ENCODE measurements around the gene EXTL1.

Gene EXTL1

DNA sequence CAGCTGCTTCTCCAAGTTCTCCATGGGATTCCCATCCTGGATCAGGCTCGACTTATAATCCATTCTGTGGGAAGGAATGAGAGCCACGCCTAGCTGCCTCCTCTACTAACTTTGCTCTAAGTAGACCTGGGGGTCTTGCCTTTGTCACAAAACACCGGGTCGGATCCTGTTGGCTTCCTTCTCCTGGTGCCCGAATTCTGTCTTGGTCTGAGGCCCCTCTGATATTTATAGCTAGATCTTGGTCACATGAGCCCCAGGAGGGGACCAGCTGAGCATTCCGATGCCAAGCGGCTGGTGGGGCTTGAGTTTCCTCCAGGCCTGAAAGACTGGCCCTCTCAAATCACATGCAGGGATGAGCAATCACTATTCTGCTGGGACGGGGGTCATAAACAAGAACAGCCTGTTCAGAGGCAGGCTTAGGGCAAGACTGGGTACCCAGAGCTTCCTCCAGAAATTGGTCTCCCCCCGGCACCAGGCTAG is 45.9 kb downstream of the EXTL1 start, which contains the start of gene TRIM63:
TSS of gene TRIM63 (minus strand) at position 199 of the 480 bp plus-strand sequence. CDS start at position 63, 136 bp downstream.
- DNase-seq (ENCODE audit: low read depth, low spot score) = no peak

DNA sequence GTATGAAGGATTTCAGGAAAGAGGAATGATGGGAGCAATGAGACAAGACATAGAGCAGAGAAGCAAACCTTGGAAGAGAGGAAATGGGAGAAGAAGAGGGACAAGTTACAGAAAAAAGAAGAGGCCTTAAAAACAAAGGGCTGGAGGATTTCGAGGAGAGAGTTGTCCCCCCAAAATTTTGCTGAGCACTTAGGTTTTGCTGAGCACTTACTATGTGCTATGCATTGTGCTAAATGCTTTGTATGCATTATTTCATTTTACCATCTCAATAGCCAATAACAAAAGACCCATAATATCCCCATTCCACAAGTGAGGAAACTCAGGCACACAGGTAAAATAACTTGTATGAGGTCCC is 48.3 kb downstream of the EXTL1 start:
- DNase-seq (ENCODE audit: low read depth, low spot score) = no peak

DNA sequence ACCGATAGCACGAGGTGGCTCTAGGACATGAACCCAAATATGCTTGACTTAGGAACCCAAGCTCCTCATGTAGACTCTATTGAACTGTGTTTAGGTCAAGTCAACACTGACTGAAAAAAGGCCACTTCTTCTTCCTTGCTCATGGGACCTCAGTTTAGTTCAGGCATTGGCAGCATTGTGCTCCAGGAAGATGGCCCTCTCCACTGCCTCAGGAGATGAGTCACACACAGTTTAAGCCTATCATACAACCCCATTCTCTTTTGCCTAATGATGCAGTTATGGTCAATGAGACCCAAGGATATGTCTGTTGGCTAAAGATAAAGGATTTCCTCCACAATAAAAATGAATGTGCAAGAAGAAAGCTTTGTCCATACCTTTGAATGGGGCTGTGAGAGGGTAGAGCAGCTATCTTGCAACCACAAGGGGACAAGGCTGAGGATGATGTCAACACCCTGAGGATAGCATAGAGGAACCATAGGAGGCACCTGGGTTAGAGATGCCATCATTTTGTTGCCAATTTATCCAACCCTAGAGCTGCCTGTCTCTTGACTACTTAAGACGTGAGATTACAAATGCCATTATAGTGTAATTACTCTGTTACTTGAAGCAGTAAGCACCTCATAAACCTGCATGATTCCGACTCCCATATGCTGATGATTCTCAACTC is 48.9 kb downstream of the EXTL1 start:
- no peak for DNase-seq (ENCODE audit: low read depth, low spot score)

DNA sequence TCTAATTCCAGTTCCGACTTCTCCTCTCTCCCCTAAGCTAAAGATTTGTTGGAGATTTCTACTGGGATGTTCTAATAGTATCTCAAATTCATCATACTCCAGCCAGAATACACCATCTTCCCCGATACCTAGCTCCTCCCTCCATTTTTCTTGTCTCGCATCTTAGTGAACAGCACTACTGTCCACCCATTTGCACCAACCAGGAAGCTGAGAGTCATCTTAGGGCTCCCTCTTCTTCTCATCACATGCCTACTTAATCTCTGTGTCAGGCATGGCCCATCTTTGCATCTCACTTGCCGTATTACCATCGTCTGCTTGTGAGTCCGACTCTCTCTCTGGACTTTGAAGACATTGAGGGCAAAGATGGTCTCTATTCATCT is 49.4 kb downstream of the EXTL1 start:
- DNase-seq (ENCODE audit: low read depth, low spot score) = no peak

DNA sequence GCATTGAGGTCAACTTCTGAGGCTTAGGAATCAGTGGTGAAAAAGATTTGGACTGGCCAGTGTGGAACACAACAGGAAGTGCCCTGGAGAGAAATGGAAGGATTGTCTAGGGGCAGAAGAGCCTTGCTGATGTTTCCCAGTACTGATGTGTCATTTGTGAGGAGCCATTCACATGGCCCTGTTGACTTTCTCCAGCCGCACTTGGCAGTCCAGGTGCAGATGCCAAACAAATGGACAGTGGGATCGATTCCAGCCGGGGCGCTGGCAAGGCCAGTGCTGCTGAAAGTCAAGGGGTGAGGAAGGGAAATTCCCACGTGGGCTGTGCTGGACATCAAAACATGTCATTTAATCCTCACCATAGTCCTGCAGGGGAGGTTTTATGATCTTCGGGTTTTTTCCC is 50.7 kb downstream of the EXTL1 start:
- no peak for DNase-seq (ENCODE audit: low read depth, low spot score)

DNA sequence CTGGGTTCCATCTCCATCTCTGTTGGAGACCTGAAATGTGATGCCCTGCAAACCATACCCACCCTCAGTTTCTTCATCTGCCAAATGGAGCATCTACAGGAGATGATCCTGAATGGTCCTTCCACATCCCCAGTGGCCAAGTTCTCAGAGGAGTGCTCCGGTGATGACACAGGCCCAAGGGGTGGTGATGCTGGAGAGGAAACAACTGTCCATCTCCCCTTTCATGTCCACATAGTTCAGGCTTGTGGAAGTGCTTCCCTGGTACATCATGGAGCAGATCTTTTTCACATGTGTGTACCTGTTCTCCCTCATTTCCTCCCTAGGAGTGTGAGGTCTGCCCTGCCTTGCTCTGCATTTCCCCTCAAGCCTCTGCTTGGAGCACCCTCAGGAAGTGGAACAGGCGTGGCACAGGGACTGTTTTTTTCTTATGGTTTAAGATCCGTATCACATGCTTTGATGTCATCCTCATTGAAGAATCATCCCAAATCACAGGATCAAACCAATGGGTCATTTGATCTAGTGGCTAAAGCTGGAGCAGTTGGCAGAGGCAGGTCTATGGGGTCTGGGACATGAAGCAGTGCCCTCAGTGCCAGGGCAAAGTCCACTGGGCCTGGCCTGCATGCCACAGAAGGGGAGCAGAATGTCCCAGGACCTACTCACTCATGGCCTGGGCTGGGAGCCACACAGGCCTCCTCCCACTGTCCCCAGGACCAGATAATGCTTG is 54.0 kb downstream of the EXTL1 start:
- no peak for DNase-seq (ENCODE audit: low read depth, low spot score)

DNA sequence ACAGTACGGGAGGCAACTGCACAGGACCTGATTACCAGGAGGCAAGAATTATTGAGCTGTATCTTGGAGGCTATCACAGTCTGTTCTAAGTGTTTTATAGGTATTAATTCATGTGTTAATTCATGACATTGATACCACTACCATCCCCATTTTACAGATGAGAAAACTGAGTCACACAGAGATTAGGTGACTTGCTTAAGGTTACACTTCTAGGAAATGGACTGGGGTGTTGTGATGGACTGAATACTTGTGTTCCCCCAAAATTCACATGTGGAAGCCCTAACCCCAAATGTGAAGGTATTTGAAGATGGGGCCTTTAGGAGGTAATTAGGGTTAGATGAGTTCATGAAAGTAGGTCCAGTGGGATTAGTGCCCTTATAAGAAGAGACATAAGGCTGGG is 55.9 kb downstream of the EXTL1 start:
- no peak for DNase-seq (ENCODE audit: low read depth, low spot score)

DNA sequence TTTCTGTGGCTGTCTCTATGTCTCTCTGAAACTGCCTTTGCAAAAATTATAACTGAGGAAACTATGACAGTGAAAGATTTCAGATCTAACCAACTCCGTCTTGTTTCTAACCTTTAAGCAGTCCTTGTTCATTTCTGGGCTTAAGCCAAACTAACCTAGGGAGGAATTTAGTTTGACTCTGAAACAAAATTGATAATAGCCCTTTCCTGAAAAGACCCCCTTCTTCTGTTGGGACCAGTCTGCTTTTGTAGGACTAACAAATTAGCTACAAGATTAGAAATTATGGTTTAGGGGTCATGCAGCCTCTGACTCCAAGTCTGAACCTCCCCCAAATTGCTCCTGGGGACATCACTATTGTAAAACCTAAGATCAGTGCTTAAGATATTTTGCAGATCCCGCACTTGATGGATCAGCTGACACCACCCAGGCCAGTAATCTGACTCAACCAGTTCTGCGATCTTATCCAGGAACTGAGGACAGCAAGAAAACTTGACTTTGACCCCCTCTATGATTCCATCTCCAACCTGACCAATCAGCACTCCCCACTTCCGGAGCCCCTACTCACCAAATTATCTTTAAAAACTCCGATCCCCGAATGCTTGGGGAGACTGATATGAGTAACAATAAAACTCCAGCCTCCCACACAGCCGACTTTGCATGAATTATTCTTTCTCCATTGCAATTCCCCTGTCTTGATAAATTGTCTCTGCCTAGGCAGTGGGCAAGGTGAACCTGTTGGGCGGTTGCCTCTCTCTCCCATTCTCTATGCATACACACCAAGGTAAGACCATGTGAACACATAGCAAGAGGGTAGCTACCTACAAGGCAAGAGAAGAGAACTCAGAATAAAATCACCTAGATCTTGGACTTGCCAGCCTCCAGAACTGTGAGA is 57.0 kb downstream of the EXTL1 start:
- DNase-seq (ENCODE audit: low read depth, low spot score) = no peak

DNA sequence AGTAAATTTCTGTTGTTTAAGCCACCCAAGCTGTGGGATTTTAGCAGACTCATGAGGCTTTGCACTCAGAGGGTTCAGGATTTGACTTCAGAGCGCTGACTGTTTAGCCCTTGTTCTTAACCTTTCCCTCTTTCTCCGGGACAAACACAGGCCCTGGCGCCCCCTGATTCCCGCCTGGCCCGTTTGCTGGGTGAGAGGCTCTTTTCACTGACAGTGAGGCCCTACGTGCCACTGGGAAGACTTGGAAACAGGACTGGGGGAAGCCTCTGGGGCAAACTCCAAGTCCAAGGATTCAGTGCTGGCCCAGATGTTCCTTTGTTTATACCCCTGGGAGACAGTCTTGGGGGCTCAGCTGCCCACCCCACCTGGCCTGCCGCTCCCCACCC is 57.6 kb downstream of the EXTL1 start:
- no peak for DNase-seq (ENCODE audit: low read depth, low spot score)

DNA sequence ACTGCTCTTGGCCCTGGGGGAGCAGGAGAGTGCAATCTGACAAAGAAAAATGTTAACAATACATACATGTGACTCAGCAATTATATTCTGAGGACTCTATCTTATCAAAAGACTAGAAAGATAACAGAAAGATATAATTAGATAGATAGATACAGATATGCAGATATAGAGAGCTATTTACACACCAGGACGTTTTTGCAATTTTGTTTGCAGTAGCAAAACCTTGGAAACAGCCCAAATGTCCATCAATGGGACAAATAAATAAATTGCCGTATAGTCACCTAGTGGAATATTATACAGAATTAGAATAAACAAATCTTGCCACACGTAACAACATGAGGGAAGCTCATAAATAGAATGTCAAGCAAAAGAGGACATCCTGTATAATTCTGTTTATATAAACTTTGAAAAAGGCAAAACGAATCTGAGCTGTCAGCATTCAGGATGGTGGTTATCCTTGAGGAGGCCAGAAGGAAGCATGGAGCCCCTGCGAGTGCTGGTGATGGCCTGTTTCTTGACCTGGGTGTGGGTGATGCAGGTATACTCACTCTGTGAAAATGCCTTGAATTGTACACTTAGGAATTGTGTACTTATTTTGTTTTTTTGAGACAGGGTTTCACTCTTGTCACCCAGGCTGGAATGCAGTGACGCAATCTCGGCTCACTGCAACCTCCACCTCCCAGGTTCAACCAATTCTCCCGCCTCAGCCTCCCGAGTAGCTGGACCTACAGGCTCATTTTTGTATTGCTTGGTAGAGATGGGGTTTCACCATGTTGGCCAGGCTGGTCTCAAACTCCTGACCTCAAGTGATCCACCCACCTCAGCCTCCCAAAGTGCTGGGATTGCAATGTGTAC is 58.6 kb downstream of the EXTL1 start:
- no peak for DNase-seq (ENCODE audit: low read depth, low spot score)

DNA sequence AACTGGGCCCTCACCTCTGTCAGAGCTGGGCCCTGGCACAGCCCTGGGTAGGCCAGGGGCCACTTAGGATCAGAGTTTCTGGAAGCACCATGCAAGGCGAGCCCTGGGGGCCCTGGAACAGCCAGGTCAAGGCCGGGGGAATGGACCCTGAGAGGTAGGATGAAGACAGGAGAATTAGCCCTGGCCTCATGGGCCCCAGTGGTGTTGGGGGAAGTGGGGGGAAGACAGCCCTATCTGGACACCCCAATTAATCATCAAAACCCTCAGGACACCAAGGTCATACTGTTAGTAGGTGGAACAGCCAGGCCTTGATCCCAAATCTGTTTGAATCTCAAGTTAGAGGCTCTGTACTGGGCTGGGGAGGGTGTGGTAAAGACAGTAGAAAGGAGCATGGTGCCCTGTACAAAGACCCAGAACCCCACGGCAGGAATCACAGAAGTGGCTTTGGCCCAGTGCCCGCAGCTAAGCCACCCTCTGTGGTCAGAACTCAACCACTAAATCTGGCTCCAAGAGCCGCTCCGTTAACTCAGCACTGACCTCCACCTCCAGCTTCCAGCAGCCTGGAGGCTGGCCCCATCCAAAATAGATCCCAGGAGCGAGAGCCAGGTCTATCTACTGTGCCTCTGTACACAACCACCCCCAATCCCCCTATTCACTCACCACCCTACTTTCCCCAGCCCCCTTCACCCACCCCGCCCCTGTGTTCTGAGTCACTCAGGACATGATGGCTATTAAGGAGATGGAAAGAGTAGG is 59.9 kb downstream of the EXTL1 start:
- DNase-seq (ENCODE audit: low read depth, low spot score) = no peak

DNA sequence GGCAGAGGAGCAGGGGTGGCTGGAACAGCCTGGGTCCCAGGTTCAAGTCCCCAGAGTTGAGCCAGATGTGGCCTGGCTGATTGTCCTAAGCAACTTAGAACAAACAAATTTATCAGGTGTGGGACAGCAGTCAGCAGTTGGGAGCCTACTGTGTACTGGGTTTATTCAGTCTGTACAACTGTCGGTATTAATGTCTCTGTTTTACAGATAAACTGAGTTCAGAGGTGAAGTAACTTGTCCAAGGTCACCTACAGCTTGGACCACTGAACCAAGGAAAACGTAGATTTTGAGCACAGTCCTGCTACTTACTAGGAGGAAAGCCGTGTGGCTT is 60.4 kb downstream of the EXTL1 start:
- no peak for DNase-seq (ENCODE audit: low read depth, low spot score)

DNA sequence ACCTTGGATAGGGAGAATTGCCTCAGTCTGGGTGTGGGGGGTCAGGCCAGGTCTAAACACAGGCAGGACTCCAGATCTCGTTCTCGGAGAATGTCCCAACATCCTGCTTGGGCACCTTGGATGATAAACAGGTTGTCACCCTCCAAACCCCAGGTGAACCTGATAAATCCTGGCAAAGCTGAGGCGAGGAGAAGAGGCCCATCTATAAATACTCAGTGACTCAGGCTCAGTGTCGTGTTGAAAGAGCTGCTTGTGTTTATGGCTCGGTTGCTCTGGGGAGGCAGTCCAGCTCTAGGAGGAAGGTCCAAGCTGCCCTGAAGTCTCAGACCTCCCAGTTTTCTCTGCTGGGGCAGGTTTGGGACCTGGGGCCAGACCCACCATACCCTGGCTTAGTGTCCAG is 61.6 kb downstream of the EXTL1 start:
- no peak for DNase-seq (ENCODE audit: low read depth, low spot score)

DNA sequence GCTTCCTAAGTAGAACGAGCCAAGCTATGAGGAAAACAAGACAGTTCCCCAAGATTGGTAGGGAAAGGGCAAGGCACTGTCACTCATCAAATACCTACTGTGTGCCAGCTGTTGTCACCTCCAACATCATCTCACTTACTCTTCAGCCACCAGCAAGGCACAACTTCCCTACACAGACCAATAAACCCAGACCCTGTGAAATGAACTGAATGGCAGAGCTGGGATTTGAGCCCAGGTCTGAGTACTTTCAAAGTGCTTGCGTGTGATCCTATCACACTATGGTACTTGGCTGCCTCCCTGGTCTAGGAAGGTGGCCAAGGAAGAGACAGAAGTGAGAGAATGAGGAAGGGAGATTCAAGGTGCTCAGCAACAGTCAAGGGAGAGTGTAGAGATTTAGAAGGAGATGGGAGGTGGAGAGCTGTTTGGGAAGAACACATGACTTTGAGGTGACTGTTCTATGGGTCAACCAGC is 62.6 kb downstream of the EXTL1 start:
- DNase-seq (ENCODE audit: low read depth, low spot score) = no peak

DNA sequence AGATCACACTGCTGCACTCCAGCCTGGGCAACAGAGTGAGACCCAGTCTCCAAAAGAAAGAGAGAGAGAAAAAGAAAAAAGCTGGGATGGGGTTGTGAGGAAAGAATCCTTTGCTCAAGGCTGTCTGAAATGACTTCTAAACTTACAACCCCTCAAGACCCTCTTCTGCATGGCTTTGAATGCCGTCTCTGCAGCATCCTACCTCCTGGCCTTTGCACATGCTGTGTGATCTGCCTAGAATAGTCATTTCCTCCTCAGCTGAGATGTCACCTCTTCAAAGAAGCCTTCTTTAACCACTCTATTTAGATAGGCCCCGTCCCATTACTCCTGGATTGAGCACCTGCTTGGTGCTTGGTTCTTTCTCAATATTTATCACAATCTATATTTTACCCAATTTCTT is 63.3 kb downstream of the EXTL1 start:
- DNase-seq (ENCODE audit: low read depth, low spot score) = no peak

Data from activated naive CD8-positive, alpha-beta T cell treated with anti-CD3 and anti-CD28 coated beads, Interleukin-2, amount 50 U/mL, for 16 hours (primary cell).